GM15510 (cell line): ENCODE measurements around the gene EYS.

Source experiments
- POLR2A ChIP-seq: IDR thresholded peaks from 3 replicates; pipeline ENCODE4 v1.6.1; 2011; ENCODE audit warnings: borderline replicate concordance; ENCODE audit not compliant: insufficient read length; ENCODE audit errors: extremely low read depth

EYS gene

GRCh38 chr6:64497634-64498033 lies 1209.4 kb downstream of the EYS start:
- TF ChIP-seq POLR2A = no peak

- TF ChIP-seq POLR2A = no peak
Measured at GRCh38 chr6:64489763-64490162, 1217.3 kb downstream of the EYS start.

DNA sequence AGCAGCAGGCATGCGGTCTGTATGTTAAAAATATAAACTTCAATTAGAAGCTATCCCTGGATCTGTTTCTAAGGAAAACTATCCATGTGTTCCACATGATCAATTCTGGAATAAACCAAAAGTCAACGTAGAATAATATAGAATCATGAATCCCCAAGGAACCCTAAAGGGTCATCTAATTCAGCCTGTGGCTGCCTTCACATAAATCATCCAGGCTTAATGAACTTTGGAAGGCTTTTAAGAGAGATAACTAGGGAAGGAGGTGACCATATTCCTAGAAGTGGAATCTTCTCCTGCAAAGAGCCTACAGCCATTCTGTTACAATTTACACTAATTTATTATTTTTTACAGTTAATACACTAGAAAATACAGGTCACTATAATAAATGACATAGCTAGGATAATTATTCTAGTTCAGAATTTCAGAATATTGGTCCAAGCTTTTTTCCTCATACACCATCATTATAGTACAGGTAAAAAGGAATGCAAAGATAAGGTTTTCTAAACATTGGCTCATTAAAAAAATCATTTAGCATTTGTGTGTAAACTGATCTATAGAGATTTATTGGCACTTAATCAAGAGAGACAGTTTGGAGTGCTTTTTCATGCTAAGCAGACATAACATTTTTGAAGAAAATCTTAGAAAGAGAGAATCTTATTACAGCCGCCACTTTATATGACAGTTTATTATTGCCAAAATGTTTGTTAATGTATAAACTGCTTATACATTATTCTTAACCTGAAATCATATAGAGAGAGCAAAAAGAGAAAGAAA lies 1220.3 kb downstream of the EYS start:
- no peak for TF ChIP-seq POLR2A

GRCh38 chr6:64483956-64484499 lies 1223.0 kb downstream of the EYS start:
- no peak for TF ChIP-seq POLR2A

DNA sequence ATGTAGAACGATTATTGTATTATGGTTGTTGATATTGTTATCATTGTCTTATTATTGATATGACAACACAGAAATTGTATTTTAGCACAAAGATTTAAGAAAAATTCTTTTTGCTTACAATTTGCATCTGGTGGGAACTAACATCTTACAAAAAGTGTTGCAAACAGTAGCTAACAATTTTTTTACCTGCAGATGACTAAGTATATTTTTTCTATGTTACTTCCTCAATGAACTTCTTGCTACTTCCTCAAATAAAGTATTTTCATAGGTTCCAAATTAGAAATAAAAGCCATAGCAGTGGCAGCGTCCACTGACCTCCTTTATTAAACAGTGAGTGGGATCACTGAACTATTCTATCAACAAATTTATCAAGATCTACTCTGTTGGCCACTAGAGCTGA lies 1224.4 kb downstream of the EYS start:
- TF ChIP-seq POLR2A = no peak

- no peak for TF ChIP-seq POLR2A
Measured at GRCh38 chr6:64479134-64479533, 1227.9 kb downstream of the EYS start.

GRCh38 chr6:64477391-64477790 lies 1229.6 kb downstream of the EYS start:
- no peak for TF ChIP-seq POLR2A

DNA sequence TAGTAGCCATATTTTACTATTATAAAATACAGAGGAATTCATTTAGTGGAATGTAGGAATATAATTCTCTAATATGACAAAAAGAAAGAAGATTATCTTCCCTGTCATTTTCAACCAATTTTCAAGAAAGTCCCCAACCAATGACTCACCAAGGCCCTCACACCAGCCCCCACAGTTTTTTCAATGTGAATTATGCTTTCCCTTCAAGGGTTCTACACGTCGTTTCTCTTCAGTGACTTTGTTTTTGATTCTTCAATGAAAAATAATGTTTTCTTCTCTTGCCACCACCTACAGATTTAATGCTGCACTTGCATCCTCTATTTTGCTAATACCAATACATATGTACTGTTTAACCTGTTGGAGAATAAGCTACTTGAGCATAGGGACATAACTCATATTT lies 1230.1 kb downstream of the EYS start:
- TF ChIP-seq POLR2A = no peak

DNA sequence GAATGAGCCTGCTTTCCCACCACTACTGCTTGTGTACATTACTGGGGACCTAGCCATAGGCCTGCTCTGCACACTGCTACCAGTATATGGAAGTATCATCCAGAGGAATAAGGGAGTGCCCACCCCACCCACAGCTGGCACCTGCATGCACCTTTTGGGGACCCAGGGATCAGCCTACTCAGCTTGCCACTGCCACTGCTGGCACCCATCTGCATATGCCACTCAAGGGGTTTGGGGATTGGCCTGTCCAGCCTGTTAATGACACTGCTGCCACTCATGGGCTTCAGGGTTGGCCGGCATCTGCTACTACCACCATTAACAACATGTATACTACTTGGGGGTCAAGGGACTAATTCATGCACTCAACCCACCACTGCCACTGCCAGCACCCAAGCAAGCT lies 1239.4 kb downstream of the EYS start:
- no peak for TF ChIP-seq POLR2A

DNA sequence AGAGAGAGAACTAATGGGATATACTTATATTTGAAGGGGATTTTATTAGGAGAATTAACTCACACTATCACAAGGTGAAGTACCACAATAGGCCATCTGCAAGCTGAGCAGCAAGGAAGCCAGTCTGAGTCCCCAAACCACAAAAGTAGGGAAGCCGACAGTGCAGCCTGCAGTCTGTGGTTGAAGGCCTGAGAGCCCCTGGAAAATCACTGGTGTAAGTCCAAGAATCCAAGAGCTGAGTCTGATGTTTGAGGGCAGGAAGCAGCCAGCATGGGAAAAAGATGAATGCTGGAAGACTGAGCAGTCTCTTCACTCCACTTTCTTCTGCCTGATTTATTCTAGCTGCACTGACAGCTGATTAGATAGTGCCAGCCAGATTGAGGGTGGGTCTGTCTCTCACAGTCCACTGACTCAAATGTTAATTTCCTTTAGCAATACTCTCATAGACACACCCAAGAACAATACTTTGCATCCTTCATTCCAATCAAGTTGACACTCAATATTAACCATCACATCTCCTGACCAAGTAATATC lies 1247.5 kb downstream of the EYS start:
- TF ChIP-seq POLR2A = no peak

DNA sequence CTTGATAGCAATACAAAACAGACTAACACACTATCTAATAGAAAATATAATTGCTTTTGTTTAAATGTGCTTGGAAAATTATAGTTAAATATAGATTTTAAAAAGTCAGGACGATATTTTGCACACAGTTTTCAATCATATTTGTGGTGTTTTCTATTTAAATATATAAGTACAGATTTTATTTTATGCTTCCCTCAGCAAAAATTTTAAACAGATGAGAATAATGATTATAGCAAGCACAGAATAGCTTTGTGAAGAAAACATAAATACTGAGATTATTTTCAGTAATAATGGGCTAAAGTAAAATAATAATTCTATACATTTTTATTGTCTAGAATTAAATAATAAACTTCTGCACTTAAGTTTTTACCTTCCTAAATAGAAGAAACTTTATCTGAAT lies 1262.0 kb downstream of the EYS start:
- TF ChIP-seq POLR2A = no peak

DNA sequence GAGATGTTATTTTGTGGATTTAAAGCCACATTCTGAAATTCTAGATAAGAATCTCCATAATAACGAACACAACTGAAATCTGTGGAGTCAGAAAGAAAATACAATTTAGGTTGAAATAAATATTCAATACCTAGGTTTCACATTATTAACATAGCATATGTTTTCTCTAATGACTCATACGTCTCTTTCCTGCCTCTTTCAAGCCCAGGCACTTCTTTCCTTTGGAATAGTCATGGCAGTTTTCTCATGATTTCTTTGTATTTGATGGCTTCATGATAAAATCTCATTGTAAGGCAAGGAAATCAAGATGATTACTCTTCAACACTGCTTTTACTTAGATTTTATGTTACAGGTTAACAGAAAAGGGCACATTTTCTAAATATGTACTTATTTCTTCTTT lies 1267.8 kb downstream of the EYS start:
- TF ChIP-seq POLR2A = no peak

DNA sequence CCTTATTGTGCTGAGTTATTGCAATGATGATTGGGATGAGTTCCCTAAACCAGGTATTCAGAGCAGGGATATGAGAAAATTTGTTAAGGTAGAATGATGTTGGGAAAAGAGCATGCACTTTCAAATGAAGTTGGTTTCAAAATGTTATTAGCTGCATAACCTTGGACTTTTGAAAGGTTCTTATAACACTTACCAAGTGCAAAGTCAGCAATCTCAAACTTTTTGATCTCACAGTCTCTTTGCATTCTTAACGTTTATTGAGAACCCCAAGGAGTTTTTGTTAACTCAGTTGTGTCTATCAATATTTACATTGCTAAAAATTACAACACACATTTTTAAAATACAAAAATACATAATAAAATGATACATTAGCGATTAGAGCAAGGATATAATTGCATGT lies 1269.0 kb downstream of the EYS start:
- TF ChIP-seq POLR2A = no peak

GRCh38 chr6:64429926-64430325 lies 1277.1 kb downstream of the EYS start:
- TF ChIP-seq POLR2A = no peak

GRCh38 chr6:64428186-64428585 lies 1278.8 kb downstream of the EYS start:
- no peak for TF ChIP-seq POLR2A

DNA sequence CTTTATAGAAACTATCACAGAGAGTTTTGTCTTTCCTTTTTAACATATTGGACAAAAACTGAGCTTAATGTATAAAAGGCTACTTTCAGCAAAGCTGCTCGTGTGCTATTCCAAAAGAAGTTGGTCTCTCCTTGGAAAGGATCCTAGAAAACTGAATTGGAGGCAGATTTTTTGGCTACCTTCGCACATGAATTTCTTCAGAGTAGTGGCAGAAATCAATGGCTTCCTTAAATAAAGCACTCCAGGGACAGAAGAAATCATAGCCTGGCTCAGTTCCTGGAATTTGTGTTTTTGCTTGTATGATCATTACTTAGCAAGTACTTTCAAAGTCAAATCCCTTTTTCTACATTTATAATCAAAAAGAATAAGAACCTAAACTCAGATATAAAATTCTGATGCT lies 1291.1 kb downstream of the EYS start:
- no peak for TF ChIP-seq POLR2A
